Panc1 (cell line): Measurements from ENCODE around the gene IFT122.

Source experiments
- POLR2AphosphoS5 ChIP-seq: IDR thresholded peaks from 2 replicates; pipeline ENCODE4 v1.6.1; 2012; ENCODE audit warnings: mild to moderate bottlenecking, low read depth, low read length, moderate library complexity
- REST ChIP-seq, 2 experiments: IDR thresholded peaks; 2 replicates each; pipeline ENCODE4 v1.6.1; 2011 to 2012; ENCODE audit warnings: low read depth in 2 of 2, control low read depth in 1 of 2, low read length in 1 of 2, mild to moderate bottlenecking in 1 of 2, moderate library complexity in 1 of 2; ENCODE audit not compliant: insufficient read depth in 1 of 2
- SIN3A ChIP-seq: IDR thresholded peaks from 2 replicates; pipeline ENCODE4 v1.6.1; 2012; ENCODE audit warnings: low read depth, mild to moderate bottlenecking, low read length, moderate library complexity, borderline replicate concordance; ENCODE audit not compliant: insufficient read depth
- TF ChIP-seq, protein P1 (sequence below): fragments of 450-650 bp; IDR thresholded peaks from 2 replicates; pipeline ENCODE4 v1.5.1; 2017; ENCODE audit warnings: mild to moderate bottlenecking

- TF ChIP-seq, protein P1, sequence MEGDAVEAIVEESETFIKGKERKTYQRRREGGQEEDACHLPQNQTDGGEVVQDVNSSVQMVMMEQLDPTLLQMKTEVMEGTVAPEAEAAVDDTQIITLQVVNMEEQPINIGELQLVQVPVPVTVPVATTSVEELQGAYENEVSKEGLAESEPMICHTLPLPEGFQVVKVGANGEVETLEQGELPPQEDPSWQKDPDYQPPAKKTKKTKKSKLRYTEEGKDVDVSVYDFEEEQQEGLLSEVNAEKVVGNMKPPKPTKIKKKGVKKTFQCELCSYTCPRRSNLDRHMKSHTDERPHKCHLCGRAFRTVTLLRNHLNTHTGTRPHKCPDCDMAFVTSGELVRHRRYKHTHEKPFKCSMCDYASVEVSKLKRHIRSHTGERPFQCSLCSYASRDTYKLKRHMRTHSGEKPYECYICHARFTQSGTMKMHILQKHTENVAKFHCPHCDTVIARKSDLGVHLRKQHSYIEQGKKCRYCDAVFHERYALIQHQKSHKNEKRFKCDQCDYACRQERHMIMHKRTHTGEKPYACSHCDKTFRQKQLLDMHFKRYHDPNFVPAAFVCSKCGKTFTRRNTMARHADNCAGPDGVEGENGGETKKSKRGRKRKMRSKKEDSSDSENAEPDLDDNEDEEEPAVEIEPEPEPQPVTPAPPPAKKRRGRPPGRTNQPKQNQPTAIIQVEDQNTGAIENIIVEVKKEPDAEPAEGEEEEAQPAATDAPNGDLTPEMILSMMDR, result no peak
- TF ChIP-seq SIN3A, result no peak
- no peak for TF ChIP-seq POLR2AphosphoS5
- TF ChIP-seq REST (IDR thresholded peaks at IDR 0.05; ENCODE audit: insufficient read depth in 1 of 2, low read depth in 2 of 2, low read length in 1 of 2), result no peak
Observed at GRCh38 chr3:129440618-129441190, 680 bp downstream of the IFT122 start.
